ENCODE results near the gene GLRX. TPM values are rescaled to one million over a fixed set of nuclear protein-coding genes. Genes with fewer than 3 reads are reported as not detected.

Gene GLRX
- total RNA-seq, 1 donor from 2014 or later: 18.3 TPM

- TF ChIP-seq CTCF (IDR thresholded peaks at IDR 0.05): no peak
- Mint-ChIP-seq H3K27me3 (ENCODE audit: low read depth) (no peaks in the 10 kb centered on the region), H3K27ac (ENCODE audit: unreplicated experiment) (no peak overlapping the region), H3K4me1 (ENCODE audit: low read depth) (peaks cover 7% of the 10 kb centered on the region), H3K36me3 (ENCODE audit: low read depth) (no peaks in the 10 kb centered on the region), H3K4me3 (ENCODE audit: unreplicated experiment) (no peak overlapping the region), H3K9me3 (ENCODE audit: low read depth) (no peaks in the 10 kb centered on the region)
- DNase-seq (ENCODE audit: low spot score): no peak
Observed at GRCh38 chr5:95848701-95849100, 26.2 kb upstream of the GLRX start.

- Mint-ChIP-seq H3K27me3 (ENCODE audit: low read depth) (no peaks in the 10 kb centered on the region), H3K9me3 (ENCODE audit: low read depth) (no peaks in the 10 kb centered on the region), H3K27ac (ENCODE audit: unreplicated experiment) (no peak overlapping the region), H3K4me3 (ENCODE audit: unreplicated experiment) (no peak overlapping the region), H3K36me3 (ENCODE audit: low read depth) (no peaks in the 10 kb centered on the region), H3K4me1 (ENCODE audit: low read depth) (peaks cover 16% of the 10 kb centered on the region)
- TF ChIP-seq CTCF (IDR thresholded peaks at IDR 0.05): peak; percentile 57
- no peak for DNase-seq (ENCODE audit: low spot score)
Observed at GRCh38 chr5:95847261-95847592, 24.7 kb upstream of the GLRX start.

GRCh38 chr5:95846554-95847260 is 24.2 kb upstream of the GLRX start:
- H3K4me1 Mint-ChIP-seq (ENCODE audit: low read depth): peaks cover 21% of the 10 kb centered on the region
- H3K27me3 Mint-ChIP-seq (ENCODE audit: low read depth): no peaks in the 10 kb centered on the region
- H3K9me3 Mint-ChIP-seq (ENCODE audit: low read depth): no peaks in the 10 kb centered on the region
- no peak for DNase-seq (ENCODE audit: low spot score)
- no peak overlapping the region for H3K4me3 Mint-ChIP-seq (ENCODE audit: unreplicated experiment)
- H3K36me3 Mint-ChIP-seq (ENCODE audit: low read depth): no peaks in the 10 kb centered on the region
- TF ChIP-seq CTCF (IDR thresholded peaks at IDR 0.05): peak; percentile 97
- H3K27ac Mint-ChIP-seq (ENCODE audit: unreplicated experiment): no peak overlapping the region

GRCh38 chr5:95845391-95845790 is 22.9 kb upstream of the GLRX start:
- Mint-ChIP-seq H3K9me3 (ENCODE audit: low read depth) (no peaks in the 10 kb centered on the region), H3K27ac (ENCODE audit: unreplicated experiment) (no peak overlapping the region), H3K36me3 (ENCODE audit: low read depth) (no peaks in the 10 kb centered on the region), H3K4me1 (ENCODE audit: low read depth) (peaks cover 23% of the 10 kb centered on the region), H3K27me3 (ENCODE audit: low read depth) (no peaks in the 10 kb centered on the region), H3K4me3 (ENCODE audit: unreplicated experiment) (no peak overlapping the region)
- DNase-seq (ENCODE audit: low spot score): no peak
- no peak for TF ChIP-seq CTCF (IDR thresholded peaks at IDR 0.05)

- H3K9me3 Mint-ChIP-seq (ENCODE audit: low read depth): no peaks in the 10 kb centered on the region
- no peaks in the 10 kb centered on the region for H3K27me3 Mint-ChIP-seq (ENCODE audit: low read depth)
- no peak overlapping the region for H3K4me3 Mint-ChIP-seq (ENCODE audit: unreplicated experiment)
- H3K36me3 Mint-ChIP-seq (ENCODE audit: low read depth): no peaks in the 10 kb centered on the region
- H3K27ac Mint-ChIP-seq (ENCODE audit: unreplicated experiment): no peak overlapping the region
- TF ChIP-seq CTCF (IDR thresholded peaks at IDR 0.05): no peak
- peaks cover 23% of the 10 kb centered on the region for H3K4me1 Mint-ChIP-seq (ENCODE audit: low read depth)
- no peak for DNase-seq (ENCODE audit: low spot score)
Observed at GRCh38 chr5:95843733-95844223, 21.3 kb upstream of the GLRX start.

Data from chondrocyte (in vitro differentiated cells).